SK-N-SH (cell line): ENCODE data around the gene PHF20. TPM values are rescaled to one million over a fixed set of nuclear protein-coding genes. Genes with fewer than 3 reads are reported as not detected.

Experiments
- CTCF ChIA-PET: fragments of 300-600, 350-600 bp; formaldehyde crosslinking; extraction: SDS; loops from one replicate; lab custom pipeline; 2021; lab: Yijun Ruan, JAX
- POLR2A ChIA-PET: fragments of 350-600 bp; sonication (Branson Sonifier 250); formaldehyde crosslinking; extraction: SDS; loops from one replicate; lab custom pipeline; 2020; ENCODE audit warnings: antibody characterized with exemption, inconsistent platforms; lab: Yijun Ruan, JAX
- DNase-seq: peaks from one replicate; pipeline ENCODE4 v3.0.0; 2012
- H2AFZ ChIP-seq: fragments of 200-600 bp; sonication (generic); 2 replicates; pipeline ENCODE4 v1.8.1; 2016; ENCODE audit warnings: antibody characterized with exemption, mild to moderate bottlenecking, low read depth
- H3F3A ChIP-seq: fragments of 200-600 bp; sonication (generic); replicated peaks from 2 replicates; pipeline ENCODE3; 2016; ENCODE audit warnings: antibody characterized with exemption, mild to moderate bottlenecking; ENCODE audit not compliant: insufficient read depth
- H3K27ac ChIP-seq, 2 experiments: fragments of 200-500 bp in 1 of 2; fragments of 200-600 bp in 1 of 2; sonication (Bioruptor generic) in 1 of 2; sonication (generic), shearing (Covaris generic) in 1 of 2; 2 replicates each; pipeline versions ENCODE4 v1.5.1 to v1.6.1; 2014 to 2016; ENCODE audit warnings: low read depth in 2 of 2, inconsistent platforms in 1 of 2, low read length in 1 of 2, mild to moderate bottlenecking in 1 of 2, mixed read lengths in 1 of 2
- H3K27me3 ChIP-seq: fragments of 200-600 bp; sonication (generic), shearing (Covaris generic); 2 replicates; pipeline ENCODE4 v1.6.1; 2016; ENCODE audit warnings: mixed run types; ENCODE audit not compliant: insufficient read depth
- H3K36me3 ChIP-seq, 2 experiments: fragments of 200-500 bp in 1 of 2; fragments of 200-600 bp in 1 of 2; sonication (Bioruptor generic) in 1 of 2; sonication (generic) in 1 of 2; replicated peaks in 1 of 2; 2 replicates each; pipeline versions ENCODE3 to v1.5.1; 2014 to 2016; ENCODE audit warnings: low read length in 1 of 2, mild to moderate bottlenecking in 1 of 2; ENCODE audit not compliant: insufficient read depth in 2 of 2, control insufficient read depth in 1 of 2
- H3K4me1 ChIP-seq, 2 experiments: fragments of 200-500 bp in 1 of 2; fragments of 200-600 bp in 1 of 2; sonication (Bioruptor generic) in 1 of 2; sonication (generic), shearing (Covaris generic) in 1 of 2; 2 replicates each; pipeline versions ENCODE4 v1.5.1 to v1.6.1; 2014 to 2016; ENCODE audit warnings: low read depth in 1 of 2, low read length in 1 of 2, mixed run types in 1 of 2; ENCODE audit not compliant: insufficient read depth in 2 of 2, control insufficient read depth in 1 of 2
- H3K4me2 ChIP-seq: fragments of 200-600 bp; sonication (generic), shearing (Covaris generic); 2 replicates; pipeline ENCODE4 v1.6.1; 2017; ENCODE audit warnings: mixed run types
- H3K4me3 ChIP-seq, 2 experiments: fragments of 200-500 bp in 1 of 2; fragments of 200-600 bp in 1 of 2; sonication (Bioruptor generic) in 1 of 2; sonication (generic), shearing (Covaris generic) in 1 of 2; 2 replicates each; pipeline versions ENCODE4 v1.5.1 to v1.8.1; 2014 to 2016; ENCODE audit warnings: low read depth in 2 of 2, inconsistent platforms in 1 of 2, low read length in 1 of 2, mild to moderate bottlenecking in 1 of 2, mixed read lengths in 1 of 2, moderate library complexity in 1 of 2
- H3K79me2 ChIP-seq: fragments of 200-600 bp; sonication (generic); 2 replicates; pipeline ENCODE4 v1.8.1; 2017; ENCODE audit warnings: mild to moderate bottlenecking; ENCODE audit not compliant: insufficient read depth
- H3K9ac ChIP-seq: fragments of 200-600 bp; sonication (generic); 2 replicates; pipeline ENCODE4 v1.6.1; 2017; ENCODE audit warnings: mixed run types
- H3K9me2 ChIP-seq: fragments of 200-600 bp; sonication (generic); 2 replicates; pipeline ENCODE4 v1.6.1; 2017; ENCODE audit warnings: mixed run types
- H3K9me3 ChIP-seq: fragments of 200-600 bp; sonication (generic); 2 replicates; pipeline ENCODE4 v1.6.1; 2017; ENCODE audit warnings: mixed run types, mild to moderate bottlenecking, moderate library complexity
- H4K20me1 ChIP-seq: fragments of 200-600 bp; sonication (generic); 2 replicates; pipeline ENCODE4 v1.6.1; 2017; ENCODE audit warnings: mild to moderate bottlenecking, mixed run types; ENCODE audit not compliant: insufficient read depth
- EP300 ChIP-seq, 2 experiments: IDR thresholded peaks; 2 replicates each; pipeline versions ENCODE4 v1.4.0 to v1.6.1; 2012; ENCODE audit warnings: borderline replicate concordance in 1 of 2, low read depth in 1 of 2, low read length in 1 of 2
- EZH2phosphoT487 ChIP-seq: fragments of 200-600 bp; sonication (generic); IDR thresholded peaks from 2 replicates; pipeline ENCODE4 v1.6.1; 2017; ENCODE audit warnings: low read depth, mixed run types, mild to moderate bottlenecking, antibody characterized with exemption, moderate library complexity, borderline replicate concordance
- FOXJ3 ChIP-seq: sonication (generic); formaldehyde crosslinking; IDR thresholded peaks from 2 replicates; pipeline ENCODE4 v1.5.1; 2020; ENCODE audit warnings: mild to moderate bottlenecking, missing genetic modification reagents
- IRF3 ChIP-seq: fragments of 150-350 bp; IDR thresholded peaks from 2 replicates; pipeline ENCODE4 v1.6.1; 2016; ENCODE audit warnings: mild to moderate bottlenecking, low read depth, low read length
- PBX3 ChIP-seq: IDR thresholded peaks from 2 replicates; pipeline ENCODE4; 2012
- RCOR1 ChIP-seq: fragments of 150-350 bp; IDR thresholded peaks from 2 replicates; pipeline ENCODE4 v1.6.1; 2017; ENCODE audit warnings: antibody characterized with exemption, low read length
- REST ChIP-seq: IDR thresholded peaks from 2 replicates; pipeline ENCODE4 v1.6.1; 2012; ENCODE audit warnings: mild to moderate bottlenecking, low read depth, low read length, moderate library complexity
- SIN3A ChIP-seq: IDR thresholded peaks from 2 replicates; pipeline ENCODE4 v1.6.1; 2012; ENCODE audit warnings: low read depth, mild to moderate bottlenecking, low read length, moderate library complexity, borderline replicate concordance
- TAF1 ChIP-seq: IDR thresholded peaks from 2 replicates; pipeline ENCODE4 v1.6.1; 2012; ENCODE audit warnings: low read depth, mild to moderate bottlenecking, low read length, moderate library complexity, borderline replicate concordance
- TCF12 ChIP-seq: IDR thresholded peaks from 2 replicates; pipeline ENCODE4 v1.4.0; 2012
- TEAD4 ChIP-seq: IDR thresholded peaks from 2 replicates; pipeline ENCODE4 v1.4.0; 2012; ENCODE audit warnings: mild to moderate bottlenecking, borderline replicate concordance; ENCODE audit not compliant: insufficient read depth
- USF1 ChIP-seq: IDR thresholded peaks from 2 replicates; pipeline ENCODE4 v1.4.0; 2012; ENCODE audit warnings: low read depth, borderline replicate concordance
- WGBS: methylation state at CpG from one replicate; pipeline ENCODE4 v1.1.6; 2017; ENCODE audit warnings: low lambda C conversion rate; 5-methylcytosine and 5-hydroxymethylcytosine counted together
- polyA plus RNA-seq, 3 experiments: library from polyadenylated mRNA; depleted of rRNA; stranded (reverse); fragments of >200 nt; gene quantifications; 2 replicates each; pipeline ENCODE4 v1.2.3, GENCODE V29; 2012

Gene PHF20
- polyA plus RNA-seq, 1 of the 3 experiments (the other 2 are of a cell fraction): 23.8 TPM

- CTCF ChIA-PET: interaction anchor here (2.9 to 15.0 kb wide), 3 partner anchors 34 to 211 kb away, joined by 22 to 560 read pairs (median 28); partner anchors contain the start of gene SCAND1
- WGBS: 70% methylated on average over 2 of the region's 2 CpGs
- no peak for DNase-seq
- peaks cover 12% of the 10 kb centered on the region for H3F3A ChIP-seq
- no peaks in the 10 kb centered on the region for H4K20me1 ChIP-seq
- POLR2A ChIA-PET: no interaction called here
- no peak overlapping the region for H3K4me3 ChIP-seq
- no peaks in the 10 kb centered on the region for H3K79me2 ChIP-seq
- H3K4me2 ChIP-seq: no peak overlapping the region
- H3K36me3 ChIP-seq: no peaks in the 10 kb centered on the region
- no peak overlapping the region for H3K27ac ChIP-seq
- H2AFZ ChIP-seq: no peak overlapping the region
- H3K9me3 ChIP-seq: no peaks in the 10 kb centered on the region
- TF ChIP-seq FOXJ3 (CRISPR knock-in tag) (no peak), REST (no peak), EP300 (IDR thresholded peaks at IDR 0.05; ENCODE audit: borderline replicate concordance in 1 of 2, low read depth in 1 of 2, low read length in 1 of 2) (no peak), SIN3A (no peak), EZH2phosphoT487 (no peak), PBX3 (no peak), TEAD4 (no peak), RCOR1 (no peak), USF1 (no peak), TCF12 (no peak), IRF3 (no peak), TAF1 (no peak)
- H3K27me3 ChIP-seq: no peaks in the 10 kb centered on the region
- no peaks in the 10 kb centered on the region for H3K4me1 ChIP-seq
- H3K9me2 ChIP-seq: no peaks in the 10 kb centered on the region
- no peak overlapping the region for H3K9ac ChIP-seq
These were observed 217.2 kb downstream of the PHF20 start for GRCh38 chr20:35988910-35989463.
